Vagina (tissue), 2 donors: ENCODE results near the gene TECR. TPM values are rescaled to one million over a fixed set of nuclear protein-coding genes. Genes with fewer than 3 reads are reported as not detected.
"Not testable (repeated sequence)": the region's sequence is repeated elsewhere in the genome, so short reads cannot be mapped to it uniquely, and the experiment has no call there.

Experiments used
- DNase-seq, 2 donors: peaks; one replicate each; pipeline ENCODE4 v3.0.0-alpha.2; 2017; ENCODE audit errors: extremely low spot score in 2 of 2
- H3K27ac ChIP-seq: fragments of 200-600 bp; sonication (generic); one replicate; pipeline ENCODE4 v1.5.1; 2019
- H3K27me3 ChIP-seq: fragments of 200-600 bp; sonication (generic); one replicate; pipeline ENCODE4 v1.5.1; 2019
- H3K36me3 ChIP-seq, 2 donors: fragments of 200-600 bp; sonication (generic); one replicate each; pipeline ENCODE4 v1.5.1; 2017 to 2019
- H3K4me1 ChIP-seq: fragments of 200-600 bp; sonication (generic); one replicate; pipeline ENCODE4 v1.5.1; 2019
- H3K4me3 ChIP-seq, 2 donors: fragments of 200-600 bp; sonication (generic); 1 replicate in 1 of 2; 2 replicates in 1 of 2; pipeline ENCODE4 v1.5.1; 2016 to 2019
- H3K9me3 ChIP-seq: fragments of 200-600 bp; sonication (generic); one replicate; pipeline ENCODE4 v1.5.1; 2019
- POLR2A ChIP-seq, 2 donors: fragments of 450-650 bp; IDR thresholded peaks; one replicate each; pipeline ENCODE4 v1.6.1; 2017; ENCODE audit warnings: antibody characterized with exemption in 2 of 2, mild to moderate bottlenecking in 2 of 2, moderate library complexity in 2 of 2
- POLR2AphosphoS5 ChIP-seq, 2 donors: sonication (generic); formaldehyde crosslinking; IDR thresholded peaks; one replicate each; pipeline ENCODE4 v1.9.0; 2017; ENCODE audit warnings: antibody characterized with exemption in 2 of 2, mild to moderate bottlenecking in 2 of 2, low read depth in 1 of 2; ENCODE audit not compliant: insufficient read depth in 1 of 2
- intact Hi-C: fragments of 100-400 bp; cut with DNase I; formaldehyde crosslinking; loops from one replicate; pipeline ENCODE4 v1.15.1; 2023
- total RNA-seq: library from RNA; depleted of rRNA; stranded (reverse); fragments of >200 nt; gene quantifications from one replicate; pipeline ENCODE4 v1.2.3, GENCODE V29; 2016
- TF ChIP-seq, protein P1 (sequence below), 3 experiments: fragments of 450-650 bp in 2 of 3; fragments of 200-600 bp in 1 of 3; sonication (generic) in 1 of 3; IDR thresholded peaks; one replicate each; pipeline ENCODE4 v1.5.1; 2017 to 2019; ENCODE audit warnings: antibody characterized with exemption in 3 of 3, mild to moderate bottlenecking in 2 of 3, moderate library complexity in 2 of 3

Gene TECR
- total RNA-seq, 1 donor from 2014 or later = 110 TPM

DNA sequence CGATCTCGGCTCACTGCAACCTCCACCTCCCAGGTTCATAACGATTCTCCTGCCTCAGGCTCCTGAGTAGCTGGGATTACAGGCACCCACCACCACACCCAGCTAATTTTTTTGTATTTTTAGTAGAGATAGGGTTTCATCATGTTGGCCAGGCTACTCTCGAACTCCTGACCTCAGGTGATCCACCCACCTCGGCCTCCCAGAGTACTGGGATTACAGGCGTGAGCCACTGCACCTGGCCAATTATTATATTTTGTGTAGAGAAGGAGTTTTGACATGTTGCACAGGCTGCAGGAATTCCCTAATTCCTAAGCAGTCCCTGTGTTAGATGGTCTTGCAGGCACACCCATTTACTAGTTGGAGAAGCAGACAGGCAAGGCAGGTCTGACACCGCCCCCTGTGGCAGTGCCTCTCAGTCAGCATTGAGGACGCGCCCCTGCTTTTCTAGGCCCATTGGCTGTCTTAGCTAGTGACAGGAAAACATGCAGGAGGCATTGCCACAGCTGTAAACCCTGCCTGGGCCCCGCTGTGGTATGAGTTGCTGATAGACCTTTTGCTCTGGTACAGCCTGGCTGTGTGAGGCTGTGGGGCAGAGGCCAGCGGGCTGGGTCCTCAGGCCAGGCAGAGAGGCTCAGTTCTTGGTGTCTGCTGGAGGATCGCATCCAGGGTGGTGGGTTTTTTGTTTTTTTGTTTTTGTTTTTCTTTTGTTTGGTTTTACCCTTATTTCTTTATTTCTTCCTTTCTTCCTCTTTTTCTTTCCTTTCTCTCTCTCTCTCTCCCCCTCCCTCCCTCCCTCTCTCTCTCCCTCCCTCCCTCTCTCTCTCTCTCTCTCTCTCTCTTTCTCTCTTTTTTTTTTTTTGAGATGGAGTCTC is 22.0 kb downstream of the TECR start:
- Histone ChIP-seq H3K27ac (peak overlapping the region; percentile 68), H3K4me1 (peaks cover 54% of the 10 kb centered on the region)

DNA sequence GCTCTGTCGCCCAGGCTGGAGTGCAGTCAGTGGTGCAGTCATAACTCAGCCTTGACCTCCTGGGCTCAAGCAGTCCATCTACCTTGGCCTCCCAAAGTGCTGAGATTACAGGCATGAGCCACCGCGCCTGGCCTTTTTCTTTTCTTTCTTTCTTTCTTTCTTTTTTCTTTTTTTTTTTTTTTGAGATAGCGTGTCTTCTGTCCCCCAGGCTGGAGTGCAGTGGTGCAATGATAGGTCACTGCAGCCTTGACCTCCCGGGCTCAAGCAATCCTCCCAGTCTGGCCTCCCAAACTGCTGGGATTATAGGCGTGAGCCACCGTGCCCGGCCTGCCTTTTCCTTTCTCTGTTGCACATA is 22.6 kb downstream of the TECR start:
- H3K9me3 ChIP-seq, H3K4me3 ChIP-seq, H3K27me3 ChIP-seq, intact Hi-C loops, H3K36me3 ChIP-seq, DNase-seq: not testable (repeated sequence)
- H3K27ac ChIP-seq = peak overlapping the region; percentile 68
- peaks cover 60% of the 10 kb centered on the region for H3K4me1 ChIP-seq

More for the DNA sequence above, 22.0 kb downstream of the TECR start:
- H3K9me3 ChIP-seq, H3K27me3 ChIP-seq, intact Hi-C loops, DNase-seq, H3K4me3 ChIP-seq, H3K36me3 ChIP-seq: not testable (repeated sequence)
- peak in 1 of 2 donors; percentile 52 for TF ChIP-seq POLR2AphosphoS5 (IDR thresholded peaks at IDR 0.05; ENCODE audit: insufficient read depth in 1 of 2, low read depth in 1 of 2)

DNA sequence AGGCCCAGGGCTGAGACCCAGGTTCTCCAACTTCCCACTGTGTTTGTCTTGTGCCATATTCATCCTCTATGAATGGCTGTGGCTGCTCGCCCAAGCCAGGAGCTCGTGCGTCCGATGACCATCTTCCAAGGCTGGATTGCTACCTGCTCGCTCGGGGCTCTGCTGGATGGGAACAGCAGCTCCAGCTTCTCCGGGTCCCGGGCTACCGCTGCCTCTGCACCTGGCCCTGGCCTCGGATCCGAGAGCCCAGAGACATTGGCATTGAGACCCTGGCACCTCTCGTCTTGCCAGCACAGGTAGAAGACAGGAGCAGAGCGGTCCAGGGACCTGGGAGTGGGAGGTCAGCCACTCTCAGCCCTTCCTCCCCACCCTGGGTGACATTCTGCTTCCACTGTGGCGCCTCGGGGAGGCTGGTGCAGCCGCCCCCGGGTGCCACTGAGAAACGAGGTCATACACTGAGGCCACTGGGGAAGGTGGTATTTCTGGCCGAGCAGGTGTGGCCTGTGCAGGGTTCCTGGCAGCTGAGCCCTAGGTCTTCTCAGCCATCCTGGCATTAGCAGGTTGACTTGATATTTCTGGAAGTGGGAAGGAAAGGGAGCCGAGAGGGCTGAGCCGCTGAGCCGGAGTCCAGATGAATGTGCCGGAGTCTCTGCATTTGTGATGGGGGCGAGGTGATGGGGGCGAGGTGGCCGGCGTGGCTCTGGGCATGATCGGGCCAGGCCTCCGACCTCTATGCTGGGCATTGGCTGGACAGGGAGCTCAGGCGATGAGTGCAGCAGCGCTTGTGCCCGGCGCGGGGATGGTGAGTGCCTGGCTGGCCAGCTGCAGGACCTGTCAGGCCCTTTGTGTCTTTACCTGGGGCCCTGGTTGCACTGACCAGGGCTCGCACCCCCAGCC is 23.9 kb downstream of the TECR start:
- intact Hi-C loops = no loop called here
- H3K27ac ChIP-seq = peak overlapping the region; percentile 34
- no peak overlapping the region for H3K4me3 ChIP-seq

DNA sequence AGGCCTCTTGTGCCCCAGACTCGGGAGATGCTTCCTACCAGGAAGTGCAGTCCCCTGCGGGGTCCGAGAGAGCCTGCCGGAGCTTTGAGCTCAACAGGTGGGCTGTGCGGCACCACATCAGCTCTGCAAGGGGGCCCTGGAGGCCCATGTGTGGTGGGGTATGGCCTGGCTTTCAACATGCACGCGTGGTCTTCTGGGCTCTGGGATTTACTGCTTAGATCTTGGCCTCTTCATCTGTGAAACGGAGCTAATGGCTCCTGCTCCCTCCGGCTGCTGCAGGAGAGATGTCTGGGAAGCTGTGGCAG is 24.5 kb downstream of the TECR start:
- H3K27me3 ChIP-seq = no peaks in the 10 kb centered on the region
- no peaks in the 10 kb centered on the region for H3K36me3 ChIP-seq
- no peak overlapping the region for H3K4me3 ChIP-seq
- intact Hi-C loops = no loop called here
- no peaks in the 10 kb centered on the region for H3K9me3 ChIP-seq
- peaks cover 71% of the 10 kb centered on the region for H3K4me1 ChIP-seq
- DNase-seq = no peak
- H3K27ac ChIP-seq = peak overlapping the region; percentile 34
- TF ChIP-seq, protein P1, sequence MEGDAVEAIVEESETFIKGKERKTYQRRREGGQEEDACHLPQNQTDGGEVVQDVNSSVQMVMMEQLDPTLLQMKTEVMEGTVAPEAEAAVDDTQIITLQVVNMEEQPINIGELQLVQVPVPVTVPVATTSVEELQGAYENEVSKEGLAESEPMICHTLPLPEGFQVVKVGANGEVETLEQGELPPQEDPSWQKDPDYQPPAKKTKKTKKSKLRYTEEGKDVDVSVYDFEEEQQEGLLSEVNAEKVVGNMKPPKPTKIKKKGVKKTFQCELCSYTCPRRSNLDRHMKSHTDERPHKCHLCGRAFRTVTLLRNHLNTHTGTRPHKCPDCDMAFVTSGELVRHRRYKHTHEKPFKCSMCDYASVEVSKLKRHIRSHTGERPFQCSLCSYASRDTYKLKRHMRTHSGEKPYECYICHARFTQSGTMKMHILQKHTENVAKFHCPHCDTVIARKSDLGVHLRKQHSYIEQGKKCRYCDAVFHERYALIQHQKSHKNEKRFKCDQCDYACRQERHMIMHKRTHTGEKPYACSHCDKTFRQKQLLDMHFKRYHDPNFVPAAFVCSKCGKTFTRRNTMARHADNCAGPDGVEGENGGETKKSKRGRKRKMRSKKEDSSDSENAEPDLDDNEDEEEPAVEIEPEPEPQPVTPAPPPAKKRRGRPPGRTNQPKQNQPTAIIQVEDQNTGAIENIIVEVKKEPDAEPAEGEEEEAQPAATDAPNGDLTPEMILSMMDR (IDR thresholded peaks at IDR 0.05) = no peak
- TF ChIP-seq POLR2AphosphoS5 (IDR thresholded peaks at IDR 0.05; ENCODE audit: insufficient read depth in 1 of 2, low read depth in 1 of 2) (no peak), POLR2A (IDR thresholded peaks at IDR 0.05) (no peak)

More for the DNA sequence above, 23.9 kb downstream of the TECR start:
- TF ChIP-seq POLR2A (IDR thresholded peaks at IDR 0.05) = no peak
- TF ChIP-seq, protein P1 (IDR thresholded peaks at IDR 0.05) = no peak
- TF ChIP-seq POLR2AphosphoS5 (IDR thresholded peaks at IDR 0.05; ENCODE audit: insufficient read depth in 1 of 2, low read depth in 1 of 2) = no peak
- no peak for DNase-seq
- Histone ChIP-seq H3K9me3 (no peaks in the 10 kb centered on the region), H3K4me1 (peaks cover 66% of the 10 kb centered on the region), H3K36me3 (no peaks in the 10 kb centered on the region), H3K27me3 (no peaks in the 10 kb centered on the region)

DNA sequence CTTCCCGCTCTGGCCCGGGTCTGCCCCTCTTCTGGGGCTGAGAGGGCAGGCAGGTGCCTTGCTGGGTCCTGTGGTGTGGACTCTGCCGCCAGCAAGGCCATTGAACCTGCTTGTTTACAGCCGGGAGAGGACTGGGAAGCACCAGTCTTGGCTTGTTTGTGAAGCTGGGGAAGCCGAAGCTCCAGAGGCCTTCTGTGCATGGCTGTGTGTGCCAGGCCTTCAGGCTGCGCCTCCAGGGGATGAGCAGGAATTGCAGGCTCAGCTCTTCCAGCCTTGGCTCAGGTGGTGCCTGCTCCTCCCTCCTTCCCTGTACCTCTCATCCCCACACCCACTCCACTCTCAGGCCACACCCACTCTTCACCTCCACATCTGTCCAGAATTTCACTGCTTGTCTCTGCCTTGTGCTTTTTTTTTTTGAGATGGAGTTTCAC is 25.0 kb downstream of the TECR start:
- no peak for TF ChIP-seq POLR2A (IDR thresholded peaks at IDR 0.05)
- TF ChIP-seq, protein P1 (IDR thresholded peaks at IDR 0.05) = no peak
- no peaks in the 10 kb centered on the region for H3K9me3 ChIP-seq
- no peak for DNase-seq

More for the DNA sequence above, 25.0 kb downstream of the TECR start:
- no peak overlapping the region for H3K4me3 ChIP-seq
- no peaks in the 10 kb centered on the region for H3K27me3 ChIP-seq
- H3K36me3 ChIP-seq = no peaks in the 10 kb centered on the region
- H3K27ac ChIP-seq = peak overlapping the region; percentile 34
- intact Hi-C loops = no loop called here
- H3K4me1 ChIP-seq = peaks cover 70% of the 10 kb centered on the region
